H1 (cell line): ENCODE data around the gene COL11A2. TPM values are rescaled to one million over a fixed set of nuclear protein-coding genes. Genes with fewer than 3 reads are reported as not detected.

ENCODE experiments used
- ASH2L ChIP-seq: fragments of 200-600, 300-600 bp; sonication (generic); IDR thresholded peaks from one replicate; pipeline ENCODE4 v1.7.1; 2017; ENCODE audit warnings: low read length
- ATF2 ChIP-seq: IDR thresholded peaks from 2 replicates; pipeline ENCODE4 v1.6.1; 2012; ENCODE audit warnings: low read length, inconsistent platforms
- BACH1 ChIP-seq: IDR thresholded peaks from 2 replicates; pipeline ENCODE4 v1.6.1; 2012; ENCODE audit warnings: low read length, improper control_type of control experiment
- JUN ChIP-seq: IDR thresholded peaks from 2 replicates; pipeline ENCODE4 v1.6.1; 2011; ENCODE audit warnings: low read depth, mild to moderate bottlenecking, improper control_type of control experiment, low read length
- KDM4A ChIP-seq: IDR thresholded peaks from one replicate; pipeline ENCODE4 v1.7.1; 2012; ENCODE audit warnings: low read depth, mild to moderate bottlenecking, moderate library complexity, low read length, inconsistent platforms; ENCODE audit not compliant: severe bottlenecking
- MAX ChIP-seq: IDR thresholded peaks from 2 replicates; pipeline ENCODE4 v1.6.1; 2012; ENCODE audit warnings: inconsistent platforms
- NRF1 ChIP-seq: IDR thresholded peaks from 2 replicates; pipeline ENCODE4 v1.6.1; 2011; ENCODE audit warnings: mild to moderate bottlenecking, low read depth, low read length, improper control_type of control experiment
- RFX5 ChIP-seq: IDR thresholded peaks from 2 replicates; pipeline ENCODE4 v1.6.1; 2011; ENCODE audit warnings: low read depth, low read length, improper control_type of control experiment, borderline replicate concordance
- SIN3A ChIP-seq, 2 experiments: IDR thresholded peaks in 1 of 2; conservative IDR thresholded peaks in 1 of 2; 2 replicates each; pipeline ENCODE4 v1.6.1; 2011 to 2012; ENCODE audit warnings: low read length in 2 of 2, improper control_type of control experiment in 1 of 2, low read depth in 1 of 2, mild to moderate bottlenecking in 1 of 2
- SP1 ChIP-seq: IDR thresholded peaks from 2 replicates; pipeline ENCODE4 v1.6.1; 2011; ENCODE audit warnings: low read depth, low read length
- TAF1 ChIP-seq: IDR thresholded peaks from 2 replicates; pipeline ENCODE4 v1.6.1; 2011; ENCODE audit warnings: mild to moderate bottlenecking, low read depth, low read length
- TAF7 ChIP-seq: optimal IDR thresholded peaks from 2 replicates; pipeline ENCODE3; 2011; ENCODE audit warnings: low read depth, mild to moderate bottlenecking, inconsistent platforms, low read length, moderate library complexity, borderline replicate concordance
- polyA plus RNA-seq, 7 experiments: library from polyadenylated mRNA; depleted of rRNA in 3 of 7; stranded (reverse) in 5 of 7; unstranded in 2 of 7; fragments of >200 nt in 5 of 7; fragments of 200-250 nt in 2 of 7; gene quantifications; 1 replicate in 5 of 7; 2 replicates in 1 of 7; 4 replicates in 1 of 7; pipeline versions ENCODE4 v1.2.1 to v1.2.3, GENCODE V29; 2011 to 2013; ENCODE audit warnings: missing spikeins in 2 of 7, mixed read lengths in 2 of 7
- total RNA-seq: library from RNA; stranded (reverse); fragmentation: NEBNext Ultra II Directional; extraction: Animal tissue kit (Norgen Biotek cat#: 25700); gene quantifications from 2 replicates; pipeline ENCODE4 v1.2.1, GENCODE V29; 2021

COL11A2 gene
- total and polyA plus RNA-seq, 2 of the 8 experiments (the other 6 are each of a cell fraction or from before 2014, with no cell fraction given): 2.8 to 3.8 TPM

GRCh38 chr6:33204415-33205190, 12.3 kb upstream of the COL11A2 start, which contains the start of gene HSD17B8 (continued):
- TF ChIP-seq MAX: 0 out of 2 replicates have a peak, but pooled peaks have one; percentile 21
- TF ChIP-seq SIN3A (conservative IDR thresholded peaks at IDR 0.05 in 1 of 2, IDR thresholded peaks at IDR 0.05 in 1 of 2; ENCODE audit: low read depth in 1 of 2, low read length in 2 of 2): peak; percentile 8 to 72; a peak in 1 of 4 replicates
- no peak for TF ChIP-seq NRF1
- TF ChIP-seq KDM4A: peak; percentile 66
- no peak for TF ChIP-seq RFX5
- no peak for TF ChIP-seq JUN
- TF ChIP-seq BACH1: no peak
- peak; percentile 74; the same call in 1 of the 2 replicates for TF ChIP-seq ATF2
- TF ChIP-seq ASH2L: peak; percentile 47
- TF ChIP-seq TAF7: peak; percentile 28
- peak; percentile 85 for TF ChIP-seq SP1
- peak; percentile 60; the same call in 1 of the 2 replicates for TF ChIP-seq TAF1
